Measurements from ENCODE around the gene MYNN. TPM values are rescaled to one million over a fixed set of nuclear protein-coding genes. Genes with fewer than 3 reads are reported as not detected.

MYNN gene
- total and polyA plus RNA-seq, 4 donors: 4.2 to 11.6 (median 9.1) TPM

DNA sequence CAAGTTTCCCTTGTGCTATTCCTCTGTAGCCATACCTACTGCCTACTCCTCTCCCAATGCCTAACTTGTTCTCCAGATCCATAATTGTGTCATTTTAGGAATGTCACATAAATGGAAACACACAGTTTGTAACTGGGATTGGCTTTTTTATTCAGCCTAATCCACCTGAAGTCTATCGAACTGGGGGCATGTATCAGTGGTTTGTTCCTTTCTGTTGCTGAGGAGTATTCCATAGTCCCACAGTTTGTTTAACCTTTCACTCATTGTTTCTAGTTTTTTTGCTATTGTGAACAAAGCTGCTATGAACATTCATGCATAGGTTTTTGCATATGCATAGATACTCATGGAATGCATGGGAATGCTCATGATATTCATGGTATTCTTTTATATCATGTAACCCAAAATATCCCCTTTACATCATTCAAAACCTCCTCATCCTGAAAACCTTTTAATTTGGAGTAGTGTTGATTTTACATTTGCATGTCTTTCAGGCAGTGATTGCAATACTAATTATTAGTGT is 65.4 kb downstream of the MYNN start:
- no peaks in the 10 kb centered on the region for H3K27me3 ChIP-seq (ENCODE audit: control insufficient read depth in 4 of 4, insufficient read depth in 4 of 4, low read length in 3 of 4)
- no peaks in the 10 kb centered on the region for H3K4me1 ChIP-seq (ENCODE audit: control insufficient read depth in 4 of 4, insufficient read depth in 4 of 4, low read length in 3 of 4)
- no peak for TF ChIP-seq FOXA2 (IDR thresholded peaks at IDR 0.05)
- no peak for TF ChIP-seq RAD21 (IDR thresholded peaks at IDR 0.05)
- TF ChIP-seq REST (IDR thresholded peaks at IDR 0.05): no peak
- no peak for TF ChIP-seq SP1 (IDR thresholded peaks at IDR 0.05)
- no peak for TF ChIP-seq TAF1 (conservative IDR thresholded peaks at IDR 0.05)
- TF ChIP-seq FOXA1 (IDR thresholded peaks at IDR 0.05): no peak
- TF ChIP-seq YY1 (IDR thresholded peaks at IDR 0.05): no peak
- TF ChIP-seq MAX (IDR thresholded peaks at IDR 0.05): no peak
- no peak for TF ChIP-seq NR2F2 (IDR thresholded peaks at IDR 0.05)
- no peak for TF ChIP-seq ATF3 (IDR thresholded peaks at IDR 0.05)
- no peaks in the 10 kb centered on the region for H3K9me3 ChIP-seq (ENCODE audit: control insufficient read depth in 4 of 4, low read length in 3 of 4)
- WGBS: 99% methylated on average over 1 of the region's 1 CpG
- no peaks in the 10 kb centered on the region for H3K36me3 ChIP-seq (ENCODE audit: control insufficient read depth in 4 of 4, insufficient read depth in 3 of 4, low read depth in 1 of 4, low read length in 3 of 4)
- DNase-seq (ENCODE audit: low spot score): no peak
- no peak overlapping the region for H3K9ac ChIP-seq (ENCODE audit: low read depth in 1 of 2, low read length in 2 of 2)
- no peak overlapping the region for H3K27ac ChIP-seq (ENCODE audit: low read depth in 1 of 2, low read length in 2 of 2)
- H3K4me3 ChIP-seq (ENCODE audit: low read depth in 1 of 3, low read length in 3 of 3): no peak overlapping the region

Other genes with a start within 250 kb of the MYNN start
- gene MECOM, start 109.7 kb upstream of the MYNN start, total RNA-seq: 1 to 10 TPM; 2.6 to 2.7 TPM
- gene MECOM, start 109.7 kb upstream of the MYNN start, polyA plus RNA-seq: 1 to 10 TPM in 1 of 2 donors, under 1 TPM in 1; 0.73 to 1.4 TPM
- 100 to 1,000 TPM in 1 of 2 donors, 10 to 100 TPM in 1; 55.1 to 207 TPM for gene TERC, start 8.3 kb upstream of the MYNN start, total RNA-seq
- under 1 TPM in 1 of 2 donors, not detected in 1; 0.85 TPM for gene TERC, start 8.3 kb upstream of the MYNN start, polyA plus RNA-seq
- 1 to 10 TPM; 1.3 to 2.3 TPM for gene ACTRT3, start 3.8 kb upstream of the MYNN start, total RNA-seq
- 1 to 10 TPM; 1.4 to 1.7 TPM for gene ACTRT3, start 3.8 kb upstream of the MYNN start, polyA plus RNA-seq
- gene LRRIQ4, start 39.5 kb downstream of the MYNN start, total RNA-seq: under 1 TPM in 1 of 2 donors, not detected in 1; 0.09 TPM
- gene LRRIQ4, start 39.5 kb downstream of the MYNN start, polyA plus RNA-seq: not detected
- 1 to 10 TPM in 1 of 2 donors, under 1 TPM in 1; 0.42 to 2.8 TPM for gene LRRC34, start 39.5 kb downstream of the MYNN start, total RNA-seq
- 1 to 10 TPM in 1 of 2 donors, under 1 TPM in 1; 0.22 to 1.3 TPM for gene LRRC34, start 39.5 kb downstream of the MYNN start, polyA plus RNA-seq
- gene LRRC31, start 96.5 kb downstream of the MYNN start, total RNA-seq: 1 to 10 TPM; 2.7 to 5.3 TPM
- under 1 TPM; 0.53 to 0.74 TPM for gene LRRC31, start 96.5 kb downstream of the MYNN start, polyA plus RNA-seq
- not detected for gene SAMD7, start 138.2 kb downstream of the MYNN start, total RNA-seq
- gene SAMD7, start 138.2 kb downstream of the MYNN start, polyA plus RNA-seq: not detected
- 10 to 100 TPM; 62.1 to 64.4 TPM for gene SEC62, start 193.4 kb downstream of the MYNN start, total RNA-seq
- gene SEC62, start 193.4 kb downstream of the MYNN start, polyA plus RNA-seq: 100 to 1,000 TPM in 1 of 2 donors, 10 to 100 TPM in 1; 40.1 to 200 TPM

All from liver (tissue), 9 donors.